HCT116 (cell line): Measurements from ENCODE around the gene PDE7B.

ENCODE experiments used
- ATF3 ChIP-seq: IDR thresholded peaks from 2 replicates; pipeline ENCODE4 v1.6.1; 2012
- CTCF ChIP-seq, 3 experiments: fragments of 200-600 bp in 1 of 3; sonication (generic) in 1 of 3; IDR thresholded peaks in 2 of 3; conservative IDR thresholded peaks in 1 of 3; 2 replicates each; pipeline ENCODE4 v1.5.1; 2012 to 2017; ENCODE audit warnings: low read depth in 2 of 3, low read length in 2 of 3, antibody characterized with exemption in 1 of 3, borderline replicate concordance in 1 of 3, control low read depth in 1 of 3, mild to moderate bottlenecking in 1 of 3, mixed read lengths in 1 of 3, mixed run types in 1 of 3, moderate library complexity in 1 of 3; ENCODE audit not compliant: insufficient read depth in 1 of 3
- EGR1 ChIP-seq: IDR thresholded peaks from 2 replicates; pipeline ENCODE4 v1.6.1; 2012; ENCODE audit warnings: low read depth
- EZH2 ChIP-seq: fragments of 200-600 bp; sonication (generic); IDR thresholded peaks from 2 replicates; pipeline ENCODE4 v1.6.1; 2017; ENCODE audit warnings: antibody characterized with exemption, mixed run types
- JUND ChIP-seq: IDR thresholded peaks from 2 replicates; pipeline ENCODE4 v1.6.1; 2012
- POLR2A ChIP-seq: IDR thresholded peaks from 2 replicates; pipeline ENCODE4 v1.7.0; 2011; ENCODE audit warnings: borderline replicate concordance; ENCODE audit not compliant: insufficient read depth, insufficient read length; ENCODE audit errors: extremely low read depth
- POLR2AphosphoS5 ChIP-seq: IDR thresholded peaks from 2 replicates; pipeline ENCODE4 v1.6.1; 2011; ENCODE audit warnings: mild to moderate bottlenecking, low read depth, low read length, moderate library complexity
- RAD21 ChIP-seq: IDR thresholded peaks from 2 replicates; pipeline ENCODE4 v1.6.1; 2012; ENCODE audit warnings: low read depth, mild to moderate bottlenecking
- REST ChIP-seq: IDR thresholded peaks from 2 replicates; pipeline ENCODE4 v1.6.1; 2012; ENCODE audit warnings: low read depth
- SP1 ChIP-seq: IDR thresholded peaks from 2 replicates; pipeline ENCODE4 v1.6.1; 2012; ENCODE audit warnings: low read depth
- TCF7L2 ChIP-seq: IDR thresholded peaks from 2 replicates; pipeline ENCODE4 v1.7.0; 2011; ENCODE audit warnings: borderline replicate concordance, inconsistent platforms; ENCODE audit not compliant: insufficient read depth, insufficient read length; ENCODE audit errors: extremely low read depth
- YY1 ChIP-seq: IDR thresholded peaks from 2 replicates; pipeline ENCODE4 v1.6.1; 2011; ENCODE audit warnings: low read length, low read depth, moderate library complexity, mild to moderate bottlenecking; ENCODE audit not compliant: insufficient replicate concordance; ENCODE audit errors: extremely low read depth

GRCh38 chr6:136007345-136007744 lies 155.8 kb downstream of the PDE7B start:
- TF ChIP-seq CTCF (IDR thresholded peaks at IDR 0.05 in 2 of 3, conservative IDR thresholded peaks at IDR 0.05 in 1 of 3; ENCODE audit: borderline replicate concordance in 1 of 3, insufficient read depth in 1 of 3, low read depth in 2 of 3, low read length in 2 of 3) (no peak), TCF7L2 (no peak), ATF3 (no peak), RAD21 (no peak), JUND (no peak), REST (no peak), SP1 (no peak), EZH2 (no peak), POLR2AphosphoS5 (no peak), YY1 (no peak), EGR1 (no peak), POLR2A (no peak)
